ENCODE results near the gene PKHD1.

Gene PKHD1

GRCh38 chr6:51702851-51703250 lies 384.6 kb downstream of the PKHD1 start:
- DNase-seq (ENCODE audit: low spot score), result no peak

GRCh38 chr6:51684603-51685002 lies 402.8 kb downstream of the PKHD1 start:
- no peak for DNase-seq (ENCODE audit: low spot score)

- no peak for DNase-seq (ENCODE audit: low spot score)
These were observed 403.4 kb downstream of the PKHD1 start for GRCh38 chr6:51684038-51684437.

DNA sequence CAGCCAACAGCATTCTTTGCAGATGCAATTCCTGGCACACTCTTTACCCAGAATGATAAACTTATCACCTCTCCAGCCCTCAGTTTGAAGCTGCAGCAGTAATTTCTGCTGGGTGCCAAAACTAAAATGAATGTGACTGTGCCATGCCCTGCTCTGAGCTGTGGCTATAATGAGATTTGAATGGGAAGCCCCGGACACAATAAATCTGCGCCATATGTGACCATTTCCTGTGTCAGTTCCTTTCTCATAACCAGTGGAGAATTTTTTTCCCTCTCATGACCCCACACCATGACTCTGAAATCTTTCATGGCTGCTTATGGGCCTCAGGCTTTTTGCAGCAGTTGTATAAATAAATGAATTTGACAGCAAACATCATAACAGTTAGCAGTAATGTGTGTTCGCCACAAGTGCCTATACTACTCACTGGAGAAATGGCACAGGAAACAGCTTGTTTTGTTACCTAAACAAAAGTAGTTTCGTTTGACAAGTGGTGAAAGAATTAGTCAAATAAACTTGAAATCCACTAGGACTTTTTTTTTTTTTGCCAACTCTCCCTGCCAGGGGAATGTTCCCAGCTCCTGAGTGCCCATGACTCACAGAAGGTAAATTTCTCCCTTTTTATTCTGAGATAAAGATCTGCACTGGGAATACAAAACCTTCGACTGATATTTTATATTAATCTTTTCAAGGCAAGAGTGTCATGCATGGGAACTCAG lies 408.4 kb downstream of the PKHD1 start:
- DNase-seq (ENCODE audit: low spot score), result no peak

- no peak for DNase-seq (ENCODE audit: low spot score)
These were observed 409.1 kb downstream of the PKHD1 start for GRCh38 chr6:51678274-51678673.

DNA sequence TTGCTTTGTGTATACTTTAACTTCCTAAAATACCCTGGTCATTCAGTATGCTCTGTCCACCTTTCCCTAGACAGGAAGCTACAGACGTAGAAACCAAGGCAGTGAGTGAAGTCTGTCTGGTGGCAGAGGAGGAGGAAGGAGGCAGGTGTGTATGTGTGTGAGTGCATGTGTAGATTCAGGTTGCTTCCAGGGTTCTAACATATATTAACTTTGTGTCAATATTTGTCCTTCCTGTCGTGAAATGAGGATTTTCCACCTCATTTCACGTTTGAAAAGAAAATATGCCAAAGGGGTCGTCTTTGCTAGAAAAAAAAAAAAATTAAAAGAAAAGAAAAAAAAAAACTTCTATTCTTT lies 411.5 kb downstream of the PKHD1 start:
- DNase-seq (ENCODE audit: low spot score), result no peak

DNA sequence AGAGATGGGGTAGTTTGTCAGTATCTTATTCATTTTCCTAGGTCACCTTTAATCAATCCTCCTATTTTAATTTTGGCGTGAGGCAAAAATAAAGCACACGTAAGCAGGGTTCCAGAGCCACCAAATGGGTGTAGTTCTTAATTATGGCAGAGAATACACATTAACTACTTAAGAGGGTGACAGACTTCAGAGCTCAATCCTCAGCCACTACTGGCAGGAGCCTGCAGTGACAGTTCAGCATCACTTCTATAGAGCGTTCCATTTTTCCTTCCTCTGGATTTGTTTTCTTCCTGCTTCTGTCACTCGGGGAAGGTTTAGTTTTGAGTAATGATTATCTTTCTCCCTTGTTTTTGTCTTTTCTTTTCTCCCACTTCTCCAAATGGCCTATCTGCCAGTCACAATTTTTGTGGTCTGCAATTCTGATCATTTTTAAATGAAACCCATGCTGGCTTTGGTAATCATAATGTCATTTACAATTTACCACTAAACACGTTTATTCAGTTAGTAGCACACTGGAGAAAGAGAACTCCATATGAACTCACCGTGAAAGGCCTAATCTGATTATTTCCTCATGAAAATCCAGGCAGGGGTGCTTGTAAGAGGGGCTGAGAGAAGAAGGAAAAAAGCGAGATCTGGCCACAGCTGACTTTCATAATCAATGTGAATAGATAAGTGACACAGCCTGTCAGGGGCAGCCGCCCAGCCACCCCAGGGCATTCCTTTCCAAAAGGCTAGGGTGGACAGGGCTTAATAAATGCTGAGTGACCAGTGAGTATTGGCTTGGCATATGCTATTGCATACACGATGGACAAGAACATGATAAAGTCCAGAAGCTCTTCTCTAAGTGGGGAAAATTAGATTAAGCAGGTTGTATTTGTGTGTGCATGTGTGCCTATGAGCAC lies 412.1 kb downstream of the PKHD1 start:
- no peak for DNase-seq (ENCODE audit: low spot score)

- no peak for DNase-seq (ENCODE audit: low spot score)
These were observed 423.9 kb downstream of the PKHD1 start for GRCh38 chr6:51663525-51663924.

DNA sequence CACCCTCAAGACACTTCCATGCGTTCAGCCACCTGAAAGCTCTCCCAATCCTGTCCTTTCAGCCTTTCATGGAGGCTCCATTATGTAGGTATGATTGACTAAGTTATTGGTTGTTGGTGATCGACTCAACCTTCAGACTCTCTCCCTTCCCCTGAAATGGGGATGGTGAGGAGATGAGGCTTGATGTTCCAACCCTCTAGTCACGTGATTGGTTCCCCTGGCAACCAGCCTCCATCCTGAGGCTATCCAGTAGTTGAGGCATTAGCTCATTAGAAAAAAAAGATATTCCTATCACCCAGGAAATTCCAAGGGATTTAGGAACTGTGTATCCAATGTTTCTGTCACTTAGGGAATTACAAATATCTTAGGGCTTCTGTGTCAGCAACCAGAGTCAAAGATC lies 426.6 kb downstream of the PKHD1 start:
- DNase-seq (ENCODE audit: low spot score), result no peak

GRCh38 chr6:51657491-51657890 lies 429.9 kb downstream of the PKHD1 start:
- DNase-seq (ENCODE audit: low spot score), result no peak

GRCh38 chr6:51655517-51655916 lies 431.9 kb downstream of the PKHD1 start:
- DNase-seq (ENCODE audit: low spot score), result no peak

DNA sequence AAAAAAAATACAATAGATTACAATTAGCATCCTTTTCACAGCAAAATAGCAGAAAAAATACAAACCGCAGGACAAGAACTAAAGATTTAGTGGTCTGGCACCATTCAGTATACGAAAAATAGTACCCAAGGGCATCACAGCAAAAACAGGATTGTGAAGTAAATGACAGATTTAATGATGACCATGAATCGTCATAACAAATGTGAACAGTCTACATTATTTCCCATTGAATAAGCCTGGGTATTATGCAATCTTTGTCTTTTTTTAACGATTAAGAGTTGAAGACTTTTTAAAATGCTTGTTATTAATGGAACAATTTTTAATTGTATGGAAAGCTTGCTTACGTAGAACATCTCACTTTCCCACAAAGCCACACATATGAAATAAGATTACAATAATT lies 432.8 kb downstream of the PKHD1 start:
- DNase-seq (ENCODE audit: low spot score), result no peak

- DNase-seq (ENCODE audit: low spot score), result no peak
These were observed 436.1 kb downstream of the PKHD1 start for GRCh38 chr6:51651132-51651817.

DNA sequence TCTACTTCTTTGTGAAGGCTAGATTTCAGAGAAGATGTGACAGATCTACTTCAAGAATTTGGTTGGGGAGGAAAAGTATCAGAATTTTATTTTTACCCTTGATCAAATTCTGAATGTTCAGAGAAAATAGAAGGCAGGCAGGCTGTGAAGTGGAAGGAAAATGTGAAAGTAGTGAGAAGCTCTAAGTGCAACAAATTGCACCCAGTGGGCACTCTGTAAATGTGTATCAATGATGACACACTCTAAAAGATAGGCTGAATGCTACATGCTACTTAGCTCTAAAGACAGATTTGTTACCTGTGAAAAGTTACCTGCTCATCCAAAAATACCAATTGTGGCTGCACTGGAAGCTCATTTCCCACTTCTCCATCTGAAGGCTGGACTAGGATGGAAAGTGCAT lies 438.6 kb downstream of the PKHD1 start:
- DNase-seq (ENCODE audit: low spot score), result no peak

DNA sequence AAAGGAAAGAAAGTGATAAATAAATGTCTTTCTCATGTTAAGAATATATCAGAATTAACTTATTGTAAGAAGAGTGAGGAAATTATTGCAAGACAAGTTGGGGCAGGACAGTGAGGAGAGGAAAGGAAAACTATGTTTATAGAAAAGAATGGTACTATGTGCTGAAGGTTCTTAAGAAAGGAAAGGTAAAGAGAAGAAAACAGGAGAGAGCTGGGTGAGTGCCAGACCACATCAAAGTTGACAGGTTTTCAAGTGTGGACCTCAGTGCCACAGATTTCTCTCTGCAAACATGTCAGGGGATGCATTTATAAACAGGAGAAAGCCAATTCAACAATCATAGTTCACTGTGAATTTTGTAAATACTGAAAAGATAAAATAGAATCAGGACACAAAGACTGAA lies 439.2 kb downstream of the PKHD1 start:
- no peak for DNase-seq (ENCODE audit: low spot score)

GRCh38 chr6:51644426-51644825 lies 443.0 kb downstream of the PKHD1 start:
- DNase-seq (ENCODE audit: low spot score), result no peak

DNA sequence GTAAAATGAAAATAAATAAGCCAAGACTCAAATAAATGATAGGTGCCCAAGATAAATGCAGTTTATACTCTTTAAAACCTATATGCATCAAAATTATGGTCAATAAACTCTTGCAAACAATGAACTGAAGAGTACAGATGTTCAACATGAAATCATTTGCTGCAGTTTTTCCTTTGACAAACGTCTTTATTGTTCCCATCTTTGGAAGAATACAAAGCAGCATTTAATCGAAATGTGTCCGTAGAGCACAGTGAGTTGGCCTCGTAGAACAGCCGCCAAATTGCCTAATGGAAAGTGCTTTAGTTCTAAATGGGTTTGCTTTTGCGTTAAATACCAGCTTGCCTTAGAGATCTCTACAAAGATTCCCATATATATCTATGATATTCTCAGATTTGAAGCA lies 447.4 kb downstream of the PKHD1 start:
- DNase-seq (ENCODE audit: low spot score), result peak; percentile 16

GRCh38 chr6:51633424-51633823 lies 454.0 kb downstream of the PKHD1 start:
- DNase-seq (ENCODE audit: low spot score), result no peak

DNA sequence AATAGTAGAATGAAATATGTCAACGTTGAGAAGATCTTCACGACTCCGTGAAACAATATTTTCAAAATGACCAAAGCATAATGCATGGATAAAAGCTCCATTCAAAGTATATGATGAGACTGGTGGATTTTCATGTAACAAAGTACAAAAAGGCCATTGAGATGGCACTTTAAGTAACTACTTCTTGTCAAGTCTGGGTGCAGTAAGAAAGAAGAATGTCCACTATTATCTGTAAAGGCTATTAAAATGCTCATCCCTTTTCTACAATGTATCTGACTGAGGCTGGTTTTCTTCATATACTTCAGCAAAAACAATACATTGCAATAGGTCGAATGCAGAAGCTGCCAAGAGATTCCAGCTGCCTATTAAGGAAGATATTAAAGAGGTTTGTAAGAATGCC lies 457.4 kb downstream of the PKHD1 start:
- DNase-seq (ENCODE audit: low spot score), result no peak

GRCh38 chr6:51626391-51626790 lies 461.0 kb downstream of the PKHD1 start:
- DNase-seq (ENCODE audit: low spot score), result no peak

DNA sequence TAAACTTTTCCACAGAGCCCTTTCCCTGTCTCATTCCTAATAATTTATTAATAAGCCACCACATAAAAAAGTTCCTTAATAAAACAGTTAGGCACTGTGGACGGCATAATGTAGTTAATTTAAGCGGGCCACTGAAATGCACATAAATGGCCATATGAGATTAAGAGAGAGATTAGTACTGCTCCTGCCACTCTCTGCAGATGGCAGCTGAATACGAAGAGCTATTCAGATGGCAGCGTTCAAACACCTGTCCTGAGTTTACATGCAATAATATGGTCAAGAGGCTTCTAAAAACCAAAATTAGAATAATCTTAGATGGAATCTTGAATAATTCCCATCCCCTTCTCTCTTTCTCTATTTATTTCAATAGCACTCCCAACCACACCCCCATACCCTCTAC lies 461.8 kb downstream of the PKHD1 start:
- no peak for DNase-seq (ENCODE audit: low spot score)

DNA sequence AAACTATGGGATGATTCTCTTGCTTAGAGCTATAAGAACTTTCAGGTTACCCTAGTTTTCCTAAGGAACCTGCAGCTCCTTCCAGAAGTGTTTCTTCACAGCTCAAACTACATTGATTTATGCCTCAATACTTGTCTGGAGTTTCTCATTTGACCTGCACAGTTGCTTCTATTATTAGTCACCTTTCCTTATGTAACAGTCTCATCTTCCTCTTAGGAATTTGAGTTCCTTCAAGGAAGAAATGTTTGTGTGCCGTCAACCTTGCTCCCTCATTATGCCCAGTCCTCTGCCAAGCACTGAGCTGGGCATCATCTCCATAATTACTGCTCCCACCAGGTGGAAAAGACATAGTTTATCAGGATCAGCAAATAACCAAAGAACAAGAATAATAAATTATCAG lies 466.4 kb downstream of the PKHD1 start:
- no peak for DNase-seq (ENCODE audit: low spot score)

All from putamen (tissue), 1 donor.